WTC11 (cell line): ENCODE data around the gene FAM120AOS. TPM values are rescaled to one million over a fixed set of nuclear protein-coding genes. Genes with fewer than 3 reads are reported as not detected.

Experiments used
- ATAC-seq: fragments of 200-7000 bp; cut with Tn5 transposase; 2 replicates; pipeline ENCODE4 v1.10.0; 2021; ENCODE audit warnings: mild to moderate bottlenecking, moderate library complexity
- CTCF ChIA-PET: fragments of 300-600 bp; sonication (Branson Sonifier 250); formaldehyde crosslinking; loops from one replicate; lab custom pipeline; 2021; ENCODE audit warnings: antibody characterized with exemption; lab: Charles Lee
- POLR2A ChIA-PET: fragments of 350-600 bp; sonication (Branson Sonifier 250); formaldehyde crosslinking; loops from one replicate; lab custom pipeline; 2021; ENCODE audit warnings: antibody characterized with exemption; lab: Charles Lee
- DNase-seq: peaks from one replicate; pipeline ENCODE4 v3.0.0; 2021; ENCODE audit warnings: low spot score
- H3K27ac Mint-ChIP-seq: 2 replicates; pipeline ENCODE4 v1.8.0; 2021; ENCODE audit warnings: mixed read lengths
- H3K27me3 Mint-ChIP-seq: 2 replicates; pipeline ENCODE4 v1.8.0; 2021; ENCODE audit warnings: low read depth, mild to moderate bottlenecking, moderate library complexity, mixed read lengths
- H3K36me3 Mint-ChIP-seq: 2 replicates; pipeline ENCODE4 v1.8.0; 2021; ENCODE audit warnings: mixed read lengths
- H3K4me1 Mint-ChIP-seq: 2 replicates; pipeline ENCODE4 v1.8.0; 2022; ENCODE audit warnings: mixed read lengths
- H3K4me3 Mint-ChIP-seq: 2 replicates; pipeline ENCODE4 v1.8.0; 2021; ENCODE audit warnings: mild to moderate bottlenecking, moderate library complexity, mixed read lengths
- H3K9me3 Mint-ChIP-seq: 2 replicates; pipeline ENCODE4 v1.8.0; 2021; ENCODE audit warnings: mixed read lengths
- ESRRA ChIP-seq: sonication (generic); formaldehyde crosslinking; IDR thresholded peaks from 2 replicates; pipeline ENCODE4 v1.8.1; 2022; ENCODE audit warnings: mild to moderate bottlenecking, missing genetic modification reagents, borderline replicate concordance
- ETV6 ChIP-seq: sonication (generic); formaldehyde crosslinking; IDR thresholded peaks from 2 replicates; pipeline ENCODE4 v1.8.1; 2022; ENCODE audit warnings: mild to moderate bottlenecking, missing genetic modification reagents
- FOXJ3 ChIP-seq: sonication (generic); formaldehyde crosslinking; IDR thresholded peaks from 2 replicates; pipeline ENCODE4 v1.9.0; 2021; ENCODE audit warnings: missing genetic modification reagents, mild to moderate bottlenecking, borderline replicate concordance
- FOXP1 ChIP-seq: sonication (generic); formaldehyde crosslinking; IDR thresholded peaks from 2 replicates; pipeline ENCODE4 v1.8.0; 2022; ENCODE audit warnings: missing genetic modification reagents, mild to moderate bottlenecking, moderate library complexity, borderline replicate concordance
- IRF1 ChIP-seq: sonication (generic); formaldehyde crosslinking; IDR thresholded peaks from 2 replicates; pipeline ENCODE4 v1.8.0; 2023; ENCODE audit warnings: missing genetic modification reagents
- JAZF1 ChIP-seq: fragments of 250-450 bp; sonication (Bioruptor Pico); IDR thresholded peaks from 2 replicates; pipeline ENCODE4 v1.9.0; 2021; ENCODE audit warnings: moderate library complexity, mild to moderate bottlenecking, inconsistent platforms
- MAX ChIP-seq: sonication (generic); formaldehyde crosslinking; IDR thresholded peaks from 2 replicates; pipeline ENCODE4 v1.8.0; 2022; ENCODE audit warnings: mild to moderate bottlenecking, missing genetic modification reagents
- MXD4 ChIP-seq: fragments of 250-450 bp; sonication (Bioruptor Pico); IDR thresholded peaks from 2 replicates; pipeline ENCODE4 v1.8.0; 2021; ENCODE audit warnings: mild to moderate bottlenecking, moderate library complexity, borderline replicate concordance
- NR2C2 ChIP-seq: sonication (generic); formaldehyde crosslinking; IDR thresholded peaks from 2 replicates; pipeline ENCODE4 v1.8.0; 2022; ENCODE audit warnings: mild to moderate bottlenecking, missing genetic modification reagents
- NR3C1 ChIP-seq: sonication (generic); formaldehyde crosslinking; conservative IDR thresholded peaks from 2 replicates; pipeline ENCODE4 v1.8.1; 2023; ENCODE audit warnings: low read depth, mild to moderate bottlenecking, missing genetic modification reagents
- OVOL2 ChIP-seq: fragments of 250-450 bp; sonication (Bioruptor Pico); IDR thresholded peaks from 2 replicates; pipeline ENCODE4 v1.9.0; 2021; ENCODE audit warnings: mild to moderate bottlenecking, borderline replicate concordance
- PRRX2 ChIP-seq: fragments of 250-450 bp; sonication (Bioruptor Pico); IDR thresholded peaks from 2 replicates; pipeline ENCODE4 v1.8.0; 2021; ENCODE audit warnings: mild to moderate bottlenecking
- RELA ChIP-seq: sonication (generic); formaldehyde crosslinking; IDR thresholded peaks from 2 replicates; pipeline ENCODE4 v1.8.1; 2022; ENCODE audit warnings: missing genetic modification reagents, mild to moderate bottlenecking, borderline replicate concordance
- SOX15 ChIP-seq: fragments of 250-450 bp; sonication (Bioruptor Pico); IDR thresholded peaks from 2 replicates; pipeline ENCODE4 v1.9.0; 2021; ENCODE audit warnings: mild to moderate bottlenecking
- TEAD1 ChIP-seq: sonication (generic); formaldehyde crosslinking; IDR thresholded peaks from 2 replicates; pipeline ENCODE4 v1.8.0; 2022; ENCODE audit warnings: mild to moderate bottlenecking, missing genetic modification reagents
- TP53 ChIP-seq: sonication (generic); formaldehyde crosslinking; IDR thresholded peaks from 2 replicates; pipeline ENCODE4 v1.8.1; 2023; ENCODE audit warnings: mild to moderate bottlenecking, missing genetic modification reagents
- USF1 ChIP-seq: sonication (generic); formaldehyde crosslinking; IDR thresholded peaks from 2 replicates; pipeline ENCODE4 v1.8.0; 2022; ENCODE audit warnings: mild to moderate bottlenecking, missing genetic modification reagents
- ZBTB43 ChIP-seq: sonication (generic); formaldehyde crosslinking; IDR thresholded peaks from 2 replicates; pipeline ENCODE4 v1.8.1; 2023; ENCODE audit warnings: mild to moderate bottlenecking, missing genetic modification reagents
- ZNF121 ChIP-seq: sonication (generic); formaldehyde crosslinking; IDR thresholded peaks from 2 replicates; pipeline ENCODE4 v1.8.0; 2023; ENCODE audit warnings: missing genetic modification reagents
- total RNA-seq: library from RNA; stranded (reverse); gene quantifications from 3 replicates; pipeline ENCODE4 v1.2.3, GENCODE V29; 2021
- TF ChIP-seq, protein P1 (sequence below): fragments of 250-450 bp; sonication (Bioruptor Pico); IDR thresholded peaks from 2 replicates; pipeline ENCODE4 v1.8.0; 2021; ENCODE audit warnings: mild to moderate bottlenecking
- TF ChIP-seq, protein P2 (sequence below): fragments of 200-600 bp; IDR thresholded peaks from 2 replicates; pipeline ENCODE4 v1.8.0; 2022; ENCODE audit warnings: antibody characterized with exemption
- TF ChIP-seq, protein P3 (sequence below): sonication (generic); formaldehyde crosslinking; IDR thresholded peaks from 2 replicates; pipeline ENCODE4 v1.8.0; 2022; ENCODE audit warnings: missing genetic modification reagents
- TF ChIP-seq, protein P4 (sequence below): sonication (generic); formaldehyde crosslinking; IDR thresholded peaks from 2 replicates; pipeline ENCODE4 v1.8.1; 2022; ENCODE audit warnings: low read depth, mild to moderate bottlenecking, moderate library complexity, missing genetic modification reagents, borderline replicate concordance

FAM120AOS gene
- total RNA-seq, 1 experiment from 2014 or later, result 44.4 TPM

DNA sequence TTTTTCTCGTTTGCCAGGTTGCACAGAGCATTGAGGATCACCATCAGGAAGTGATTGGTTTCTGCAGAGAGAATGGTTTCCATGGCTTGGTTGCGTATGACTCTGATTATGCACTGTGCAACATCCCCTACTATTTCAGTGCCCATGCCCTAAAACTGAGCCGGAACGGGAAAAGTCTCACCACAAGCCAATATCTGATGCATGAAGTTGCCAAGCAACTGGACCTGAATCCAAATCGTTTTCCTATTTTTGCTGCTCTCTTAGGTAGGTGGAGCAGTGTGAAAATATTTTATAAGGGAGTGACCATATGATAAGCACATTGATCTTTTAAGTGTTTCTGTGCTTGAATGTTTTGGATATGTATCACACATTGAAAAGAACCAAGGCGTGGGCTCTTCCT, 17.7 kb upstream of the FAM120AOS start:
- ATAC-seq (no peak), DNase-seq (no peak)
- CTCF ChIA-PET, result no interaction called here
- Mint-ChIP-seq H3K4me3 (no peak overlapping the region), H3K36me3 (peaks cover 34% of the 10 kb centered on the region), H3K9me3 (no peaks in the 10 kb centered on the region), H3K27me3 (no peaks in the 10 kb centered on the region), H3K4me1 (peaks cover 46% of the 10 kb centered on the region), H3K27ac (peak overlapping the region; percentile 53; the same call in 1 of the 2 replicates)
- TF ChIP-seq TEAD1 (CRISPR knock-in tag), result no peak
- TF ChIP-seq SOX15 (CRISPR knock-in tag), result no peak
- TF ChIP-seq ESRRA, result no peak
- TF ChIP-seq, protein P1, sequence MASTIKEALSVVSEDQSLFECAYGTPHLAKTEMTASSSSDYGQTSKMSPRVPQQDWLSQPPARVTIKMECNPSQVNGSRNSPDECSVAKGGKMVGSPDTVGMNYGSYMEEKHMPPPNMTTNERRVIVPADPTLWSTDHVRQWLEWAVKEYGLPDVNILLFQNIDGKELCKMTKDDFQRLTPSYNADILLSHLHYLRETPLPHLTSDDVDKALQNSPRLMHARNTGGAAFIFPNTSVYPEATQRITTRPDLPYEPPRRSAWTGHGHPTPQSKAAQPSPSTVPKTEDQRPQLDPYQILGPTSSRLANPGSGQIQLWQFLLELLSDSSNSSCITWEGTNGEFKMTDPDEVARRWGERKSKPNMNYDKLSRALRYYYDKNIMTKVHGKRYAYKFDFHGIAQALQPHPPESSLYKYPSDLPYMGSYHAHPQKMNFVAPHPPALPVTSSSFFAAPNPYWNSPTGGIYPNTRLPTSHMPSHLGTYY, result no peak
- TF ChIP-seq NR3C1 (CRISPR knock-in tag), result no peak
- TF ChIP-seq JAZF1 (CRISPR knock-in tag), result no peak
- TF ChIP-seq ZBTB43, result no peak
- no peak for TF ChIP-seq FOXP1 (CRISPR knock-in tag)
- TF ChIP-seq FOXJ3 (CRISPR knock-in tag), result no peak
- no peak for TF ChIP-seq ETV6 (CRISPR knock-in tag)
- TF ChIP-seq, protein P2, sequence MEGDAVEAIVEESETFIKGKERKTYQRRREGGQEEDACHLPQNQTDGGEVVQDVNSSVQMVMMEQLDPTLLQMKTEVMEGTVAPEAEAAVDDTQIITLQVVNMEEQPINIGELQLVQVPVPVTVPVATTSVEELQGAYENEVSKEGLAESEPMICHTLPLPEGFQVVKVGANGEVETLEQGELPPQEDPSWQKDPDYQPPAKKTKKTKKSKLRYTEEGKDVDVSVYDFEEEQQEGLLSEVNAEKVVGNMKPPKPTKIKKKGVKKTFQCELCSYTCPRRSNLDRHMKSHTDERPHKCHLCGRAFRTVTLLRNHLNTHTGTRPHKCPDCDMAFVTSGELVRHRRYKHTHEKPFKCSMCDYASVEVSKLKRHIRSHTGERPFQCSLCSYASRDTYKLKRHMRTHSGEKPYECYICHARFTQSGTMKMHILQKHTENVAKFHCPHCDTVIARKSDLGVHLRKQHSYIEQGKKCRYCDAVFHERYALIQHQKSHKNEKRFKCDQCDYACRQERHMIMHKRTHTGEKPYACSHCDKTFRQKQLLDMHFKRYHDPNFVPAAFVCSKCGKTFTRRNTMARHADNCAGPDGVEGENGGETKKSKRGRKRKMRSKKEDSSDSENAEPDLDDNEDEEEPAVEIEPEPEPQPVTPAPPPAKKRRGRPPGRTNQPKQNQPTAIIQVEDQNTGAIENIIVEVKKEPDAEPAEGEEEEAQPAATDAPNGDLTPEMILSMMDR, result no peak
- no peak for TF ChIP-seq IRF1 (CRISPR knock-in tag)
- no peak for TF ChIP-seq MXD4
- no peak for TF ChIP-seq PRRX2 (CRISPR knock-in tag)
- no peak for TF ChIP-seq OVOL2 (CRISPR knock-in tag)
- no peak for TF ChIP-seq MAX (CRISPR knock-in tag)
- TF ChIP-seq ZNF121 (CRISPR knock-in tag), result no peak
- TF ChIP-seq, protein P3, sequence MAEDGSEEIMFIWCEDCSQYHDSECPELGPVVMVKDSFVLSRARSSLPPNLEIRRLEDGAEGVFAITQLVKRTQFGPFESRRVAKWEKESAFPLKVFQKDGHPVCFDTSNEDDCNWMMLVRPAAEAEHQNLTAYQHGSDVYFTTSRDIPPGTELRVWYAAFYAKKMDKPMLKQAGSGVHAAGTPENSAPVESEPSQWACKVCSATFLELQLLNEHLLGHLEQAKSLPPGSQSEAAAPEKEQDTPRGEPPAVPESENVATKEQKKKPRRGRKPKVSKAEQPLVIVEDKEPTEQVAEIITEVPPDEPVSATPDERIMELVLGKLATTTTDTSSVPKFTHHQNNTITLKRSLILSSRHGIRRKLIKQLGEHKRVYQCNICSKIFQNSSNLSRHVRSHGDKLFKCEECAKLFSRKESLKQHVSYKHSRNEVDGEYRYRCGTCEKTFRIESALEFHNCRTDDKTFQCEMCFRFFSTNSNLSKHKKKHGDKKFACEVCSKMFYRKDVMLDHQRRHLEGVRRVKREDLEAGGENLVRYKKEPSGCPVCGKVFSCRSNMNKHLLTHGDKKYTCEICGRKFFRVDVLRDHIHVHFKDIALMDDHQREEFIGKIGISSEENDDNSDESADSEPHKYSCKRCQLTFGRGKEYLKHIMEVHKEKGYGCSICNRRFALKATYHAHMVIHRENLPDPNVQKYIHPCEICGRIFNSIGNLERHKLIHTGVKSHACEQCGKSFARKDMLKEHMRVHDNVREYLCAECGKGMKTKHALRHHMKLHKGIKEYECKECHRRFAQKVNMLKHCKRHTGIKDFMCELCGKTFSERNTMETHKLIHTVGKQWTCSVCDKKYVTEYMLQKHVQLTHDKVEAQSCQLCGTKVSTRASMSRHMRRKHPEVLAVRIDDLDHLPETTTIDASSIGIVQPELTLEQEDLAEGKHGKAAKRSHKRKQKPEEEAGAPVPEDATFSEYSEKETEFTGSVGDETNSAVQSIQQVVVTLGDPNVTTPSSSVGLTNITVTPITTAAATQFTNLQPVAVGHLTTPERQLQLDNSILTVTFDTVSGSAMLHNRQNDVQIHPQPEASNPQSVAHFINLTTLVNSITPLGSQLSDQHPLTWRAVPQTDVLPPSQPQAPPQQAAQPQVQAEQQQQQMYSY (CRISPR knock-in tag), result no peak
- POLR2A ChIA-PET, result no interaction called here

DNA sequence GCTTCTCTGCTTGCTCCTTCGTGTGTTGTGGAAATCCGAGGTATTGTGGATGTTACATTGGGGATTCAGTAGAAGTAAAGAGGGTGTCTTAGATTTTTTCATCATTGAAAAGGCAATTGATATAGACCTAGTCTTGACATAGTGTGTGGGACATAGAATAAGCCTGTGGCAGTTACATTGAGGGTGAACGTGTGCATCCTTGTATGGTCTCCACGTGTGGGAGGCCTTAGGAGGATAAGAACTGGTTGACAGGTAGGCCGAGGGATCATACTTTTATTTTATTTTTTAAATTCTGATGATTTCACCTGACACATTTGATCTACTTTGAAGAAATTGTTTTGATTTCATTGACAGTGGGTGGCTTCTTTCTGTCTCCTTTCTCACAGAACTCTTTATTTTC, 17.0 kb upstream of the FAM120AOS start:
- CTCF ChIA-PET, result no interaction called here
- TF ChIP-seq NR2C2 (CRISPR knock-in tag), result no peak
- TF ChIP-seq RELA (CRISPR knock-in tag), result no peak
- no peak for TF ChIP-seq USF1 (CRISPR knock-in tag)
- TF ChIP-seq, protein P2, result no peak
- no peak for TF ChIP-seq FOXP1 (CRISPR knock-in tag)
- no peak for TF ChIP-seq FOXJ3 (CRISPR knock-in tag)
- TF ChIP-seq, protein P4, sequence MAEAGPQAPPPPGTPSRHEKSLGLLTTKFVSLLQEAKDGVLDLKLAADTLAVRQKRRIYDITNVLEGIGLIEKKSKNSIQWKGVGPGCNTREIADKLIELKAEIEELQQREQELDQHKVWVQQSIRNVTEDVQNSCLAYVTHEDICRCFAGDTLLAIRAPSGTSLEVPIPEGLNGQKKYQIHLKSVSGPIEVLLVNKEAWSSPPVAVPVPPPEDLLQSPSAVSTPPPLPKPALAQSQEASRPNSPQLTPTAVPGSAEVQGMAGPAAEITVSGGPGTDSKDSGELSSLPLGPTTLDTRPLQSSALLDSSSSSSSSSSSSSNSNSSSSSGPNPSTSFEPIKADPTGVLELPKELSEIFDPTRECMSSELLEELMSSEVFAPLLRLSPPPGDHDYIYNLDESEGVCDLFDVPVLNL (CRISPR knock-in tag), result no peak
- no peak for TF ChIP-seq MXD4
- TF ChIP-seq NR3C1 (CRISPR knock-in tag), result no peak
- no peak for TF ChIP-seq TP53 (CRISPR knock-in tag)

More for the DNA sequence above, 17.0 kb upstream of the FAM120AOS start:
- H3K27me3 Mint-ChIP-seq, result no peaks in the 10 kb centered on the region
- H3K4me1 Mint-ChIP-seq, result peaks cover 50% of the 10 kb centered on the region
- DNase-seq (no peak), ATAC-seq (no peak)
- H3K36me3 Mint-ChIP-seq, result peaks cover 32% of the 10 kb centered on the region
- H3K9me3 Mint-ChIP-seq, result no peaks in the 10 kb centered on the region
- no peak overlapping the region for H3K4me3 Mint-ChIP-seq
- peak overlapping the region; percentile 76 for H3K27ac Mint-ChIP-seq
- POLR2A ChIA-PET, result no interaction called here
